DOHH2 (cell line): Measurements from ENCODE around the gene CSGALNACT2.

Source experiments
- H3F3A ChIP-seq: fragments of 200-600 bp; sonication (generic), shearing (Covaris generic); 2 replicates; pipeline ENCODE4 v1.6.0; 2016; ENCODE audit warnings: antibody characterized with exemption, mild to moderate bottlenecking; ENCODE audit not compliant: control insufficient read depth, insufficient read depth
- H3K27ac ChIP-seq: fragments of 200-600 bp; sonication (generic); 2 replicates; pipeline ENCODE4 v1.5.1; 2014; ENCODE audit warnings: low read depth, mild to moderate bottlenecking, low read length, moderate library complexity
- H3K27me3 ChIP-seq: fragments of 200-600 bp; sonication (generic); 2 replicates; pipeline ENCODE4 v1.6.1; 2014; ENCODE audit warnings: mild to moderate bottlenecking, low read length, mixed read lengths; ENCODE audit not compliant: control insufficient read depth
- H3K36me3 ChIP-seq: fragments of 200-600 bp; sonication (generic); 2 replicates; pipeline ENCODE4 v1.6.1; 2014; ENCODE audit warnings: mild to moderate bottlenecking, low read length, moderate library complexity, mixed read lengths; ENCODE audit not compliant: control insufficient read depth
- H3K4me1 ChIP-seq: fragments of 200-600 bp; sonication (generic); 2 replicates; pipeline ENCODE4 v1.6.1; 2014; ENCODE audit warnings: mild to moderate bottlenecking, low read length, mixed read lengths; ENCODE audit not compliant: control insufficient read depth
- H3K4me2 ChIP-seq: fragments of 200-600 bp; sonication (generic); 2 replicates; pipeline ENCODE4 v1.6.0; 2014; ENCODE audit warnings: mild to moderate bottlenecking, low read length, moderate library complexity
- H3K4me3 ChIP-seq: fragments of 200-600 bp; sonication (generic); 2 replicates; pipeline ENCODE4 v1.5.1; 2014; ENCODE audit warnings: mild to moderate bottlenecking, low read length, mixed read lengths
- H3K79me2 ChIP-seq: fragments of 200-600 bp; sonication (generic); 2 replicates; pipeline ENCODE4 v1.6.1; 2014; ENCODE audit warnings: mild to moderate bottlenecking, low read length, mixed read lengths; ENCODE audit not compliant: control insufficient read depth
- H3K9me2 ChIP-seq: fragments of 200-600 bp; sonication (generic); replicated peaks from 2 replicates; pipeline ENCODE4 v1.6.1; 2014; ENCODE audit warnings: mild to moderate bottlenecking, low read length, mixed read lengths; ENCODE audit not compliant: control insufficient read depth
- H3K9me3 ChIP-seq: fragments of 200-600 bp; sonication (generic); 2 replicates; pipeline ENCODE4 v1.6.1; 2014; ENCODE audit warnings: antibody characterized with exemption, low read length, mixed read lengths; ENCODE audit not compliant: control insufficient read depth, insufficient read depth
- H4K20me1 ChIP-seq: fragments of 200-600 bp; sonication (generic); 2 replicates; pipeline ENCODE4 v1.6.0; 2014; ENCODE audit warnings: low read depth, mild to moderate bottlenecking, antibody characterized with exemption, low read length, moderate library complexity; ENCODE audit not compliant: control insufficient read depth, insufficient read depth
- EZH2phosphoT487 ChIP-seq: fragments of 200-600 bp; sonication (generic); IDR thresholded peaks from 2 replicates; pipeline ENCODE4 v1.6.1; 2017; ENCODE audit warnings: borderline replicate concordance, mild to moderate bottlenecking, antibody characterized with exemption, low read length, moderate library complexity, mixed read lengths
- TF ChIP-seq, protein P1 (sequence below): fragments of 200-600 bp; sonication (generic); IDR thresholded peaks from one replicate; pipeline ENCODE4 v1.5.1; 2014; ENCODE audit warnings: antibody characterized with exemption, mild to moderate bottlenecking, low read depth, low read length; ENCODE audit not compliant: poor library complexity, severe bottlenecking

The CSGALNACT2 gene

DNA sequence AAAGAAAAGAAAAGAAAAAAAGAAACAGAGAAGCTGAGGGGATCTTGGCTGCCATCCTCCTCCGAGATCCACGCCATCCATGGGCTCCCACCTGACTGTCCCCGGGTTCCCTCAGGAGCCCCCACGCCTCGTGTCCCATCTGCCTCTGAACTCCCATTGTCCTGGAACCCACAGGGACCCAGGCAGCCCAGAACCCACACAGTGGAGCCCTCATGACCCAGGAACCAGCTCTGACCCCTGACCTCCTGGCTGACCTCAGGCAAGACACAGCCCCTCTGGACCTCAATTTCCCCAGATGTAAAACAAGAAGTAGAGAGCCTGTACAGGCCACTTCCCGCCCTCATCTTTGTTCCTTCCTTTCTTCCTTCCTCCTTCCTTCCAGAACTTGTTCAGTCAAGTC lies 88.2 kb downstream of the CSGALNACT2 start:
- TF ChIP-seq EZH2phosphoT487: no peak
- TF ChIP-seq, protein P1, sequence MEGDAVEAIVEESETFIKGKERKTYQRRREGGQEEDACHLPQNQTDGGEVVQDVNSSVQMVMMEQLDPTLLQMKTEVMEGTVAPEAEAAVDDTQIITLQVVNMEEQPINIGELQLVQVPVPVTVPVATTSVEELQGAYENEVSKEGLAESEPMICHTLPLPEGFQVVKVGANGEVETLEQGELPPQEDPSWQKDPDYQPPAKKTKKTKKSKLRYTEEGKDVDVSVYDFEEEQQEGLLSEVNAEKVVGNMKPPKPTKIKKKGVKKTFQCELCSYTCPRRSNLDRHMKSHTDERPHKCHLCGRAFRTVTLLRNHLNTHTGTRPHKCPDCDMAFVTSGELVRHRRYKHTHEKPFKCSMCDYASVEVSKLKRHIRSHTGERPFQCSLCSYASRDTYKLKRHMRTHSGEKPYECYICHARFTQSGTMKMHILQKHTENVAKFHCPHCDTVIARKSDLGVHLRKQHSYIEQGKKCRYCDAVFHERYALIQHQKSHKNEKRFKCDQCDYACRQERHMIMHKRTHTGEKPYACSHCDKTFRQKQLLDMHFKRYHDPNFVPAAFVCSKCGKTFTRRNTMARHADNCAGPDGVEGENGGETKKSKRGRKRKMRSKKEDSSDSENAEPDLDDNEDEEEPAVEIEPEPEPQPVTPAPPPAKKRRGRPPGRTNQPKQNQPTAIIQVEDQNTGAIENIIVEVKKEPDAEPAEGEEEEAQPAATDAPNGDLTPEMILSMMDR: no peak
- H3F3A ChIP-seq: no peaks in the 10 kb centered on the region
- no peaks in the 10 kb centered on the region for H3K9me3 ChIP-seq
- H3K4me3 ChIP-seq: no peak overlapping the region
- no peaks in the 10 kb centered on the region for H4K20me1 ChIP-seq
- H3K79me2 ChIP-seq: no peaks in the 10 kb centered on the region
- no peaks in the 10 kb centered on the region for H3K36me3 ChIP-seq
- no peaks in the 10 kb centered on the region for H3K4me1 ChIP-seq
- H3K9me2 ChIP-seq: no peaks in the 10 kb centered on the region
- H3K27ac ChIP-seq: no peak overlapping the region
- H3K4me2 ChIP-seq: no peak overlapping the region
- no peaks in the 10 kb centered on the region; the same call in 1 of the 2 replicates for H3K27me3 ChIP-seq

DNA sequence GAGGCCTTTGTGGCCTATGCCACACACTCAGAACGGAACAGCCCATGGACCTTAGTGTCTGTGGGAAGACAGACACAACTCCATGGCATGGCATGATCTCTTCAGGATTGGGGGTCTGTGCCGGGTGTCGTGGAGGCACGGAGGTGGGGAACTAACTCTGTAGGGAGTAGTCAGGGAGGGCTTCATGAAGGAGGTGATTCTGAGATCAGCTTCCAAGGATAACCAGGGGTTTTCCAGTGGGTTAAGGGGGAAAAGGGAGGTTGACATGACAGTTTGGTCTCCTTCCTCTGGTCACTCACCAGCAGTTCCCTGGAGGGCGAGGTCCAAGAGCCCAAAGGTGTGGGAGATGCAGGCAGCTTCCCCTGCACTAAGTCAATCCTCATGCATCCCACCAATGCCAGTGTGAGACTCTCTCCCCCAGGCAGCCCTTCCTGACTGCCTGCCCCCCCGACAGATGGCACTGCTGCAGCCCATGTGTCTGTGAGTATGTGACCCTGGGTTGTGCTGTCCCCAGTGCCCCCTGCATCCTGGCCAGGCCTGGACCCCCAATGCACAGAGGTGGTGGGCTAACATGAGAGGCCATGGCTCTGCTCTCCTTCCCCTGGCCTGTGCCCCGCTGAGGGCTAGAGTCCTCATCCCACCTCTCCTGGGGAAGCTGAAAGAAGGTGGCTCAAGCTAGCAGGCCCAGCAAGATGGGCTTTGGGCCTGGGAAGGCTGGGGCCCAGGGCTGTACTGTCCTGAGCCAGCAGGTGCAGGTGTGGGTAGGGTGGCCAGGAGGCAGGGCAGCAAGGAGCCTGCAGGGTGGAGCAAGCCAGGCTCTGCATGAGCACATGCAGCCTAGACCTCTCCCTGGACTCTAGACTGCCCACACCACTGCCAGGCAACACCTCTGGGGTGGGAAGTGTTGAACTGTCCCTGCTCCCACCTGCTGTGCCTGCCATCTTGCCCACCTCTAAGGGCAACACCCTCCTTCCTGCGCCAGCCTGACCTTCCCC lies 88.9 kb downstream of the CSGALNACT2 start:
- H3K36me3 ChIP-seq: no peaks in the 10 kb centered on the region
- H3K27me3 ChIP-seq: no peaks in the 10 kb centered on the region; the same call in 1 of the 2 replicates
- TF ChIP-seq, protein P1: no peak
- no peak for TF ChIP-seq EZH2phosphoT487
- no peak overlapping the region for H3K27ac ChIP-seq
- H3F3A ChIP-seq: no peaks in the 10 kb centered on the region
- H3K4me2 ChIP-seq: no peak overlapping the region
- no peak overlapping the region for H3K4me3 ChIP-seq
- no peaks in the 10 kb centered on the region for H3K9me2 ChIP-seq
- H3K79me2 ChIP-seq: no peaks in the 10 kb centered on the region
- H3K9me3 ChIP-seq: no peaks in the 10 kb centered on the region
- no peaks in the 10 kb centered on the region for H4K20me1 ChIP-seq
- no peaks in the 10 kb centered on the region for H3K4me1 ChIP-seq

DNA sequence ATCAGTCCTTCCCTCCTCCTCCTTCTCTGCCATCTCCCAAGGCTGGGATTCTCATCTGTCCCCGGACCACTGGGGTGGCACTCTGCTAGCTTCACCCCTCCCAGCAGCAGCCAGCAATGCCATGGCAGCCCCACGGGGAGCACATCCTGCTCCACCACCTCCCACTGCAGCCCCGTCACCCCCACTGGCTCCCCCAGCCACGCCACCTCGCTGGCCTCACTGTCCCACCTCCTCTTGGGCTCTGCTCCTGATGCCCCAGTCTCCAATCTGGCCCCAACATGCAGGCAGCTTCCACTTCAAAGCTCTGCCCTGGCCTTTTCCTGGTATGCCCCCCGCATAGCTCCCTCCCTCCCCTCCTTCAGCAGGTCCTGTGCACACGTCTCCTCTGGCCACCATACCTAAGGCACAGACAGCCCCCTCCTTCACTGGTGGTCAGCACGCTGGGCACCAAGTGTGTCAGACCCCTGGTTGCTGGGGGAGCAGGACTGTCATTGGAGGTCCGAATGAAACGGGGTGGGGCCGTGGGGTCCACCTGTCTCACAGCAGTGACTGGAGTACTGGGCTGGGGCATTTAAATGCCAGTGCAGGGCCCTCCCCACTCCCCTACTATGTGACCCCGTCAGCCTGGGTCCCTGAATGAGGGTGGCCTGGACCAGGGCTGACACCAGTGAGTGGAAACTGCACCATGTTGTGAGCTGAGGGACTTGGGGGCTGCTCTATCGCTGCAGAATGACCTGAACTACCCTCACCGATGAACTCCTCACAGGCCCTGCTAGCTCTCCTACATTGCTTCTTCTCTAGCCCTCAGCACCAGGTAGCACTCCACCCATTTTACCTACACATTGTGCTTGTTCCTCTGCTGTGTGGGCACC lies 89.9 kb downstream of the CSGALNACT2 start:
- Histone ChIP-seq H3K4me3 (no peak overlapping the region), H3F3A (no peaks in the 10 kb centered on the region), H3K27me3 (no peaks in the 10 kb centered on the region), H3K4me2 (no peak overlapping the region), H3K9me3 (no peaks in the 10 kb centered on the region), H3K79me2 (no peaks in the 10 kb centered on the region), H4K20me1 (no peaks in the 10 kb centered on the region), H3K36me3 (no peaks in the 10 kb centered on the region), H3K27ac (no peak overlapping the region), H3K4me1 (no peaks in the 10 kb centered on the region), H3K9me2 (no peaks in the 10 kb centered on the region)
- TF ChIP-seq, protein P1: no peak
- no peak for TF ChIP-seq EZH2phosphoT487
